PC-3 (cell line): ENCODE results near the gene USP48.

Source experiments
- EZH2phosphoT487 ChIP-seq: fragments of 300-600 bp; sonication (generic); IDR thresholded peaks from 2 replicates; pipeline ENCODE4 v1.6.1; 2018; ENCODE audit warnings: mild to moderate bottlenecking, antibody characterized with exemption, low read length, borderline replicate concordance
- TF ChIP-seq, protein P1 (sequence below): fragments of 300-600 bp; sonication (generic); conservative IDR thresholded peaks from 2 replicates; pipeline ENCODE4 v1.5.1; 2017; ENCODE audit warnings: antibody characterized with exemption, low read depth, mild to moderate bottlenecking, low read length

- no peak for TF ChIP-seq EZH2phosphoT487
- TF ChIP-seq, protein P1, sequence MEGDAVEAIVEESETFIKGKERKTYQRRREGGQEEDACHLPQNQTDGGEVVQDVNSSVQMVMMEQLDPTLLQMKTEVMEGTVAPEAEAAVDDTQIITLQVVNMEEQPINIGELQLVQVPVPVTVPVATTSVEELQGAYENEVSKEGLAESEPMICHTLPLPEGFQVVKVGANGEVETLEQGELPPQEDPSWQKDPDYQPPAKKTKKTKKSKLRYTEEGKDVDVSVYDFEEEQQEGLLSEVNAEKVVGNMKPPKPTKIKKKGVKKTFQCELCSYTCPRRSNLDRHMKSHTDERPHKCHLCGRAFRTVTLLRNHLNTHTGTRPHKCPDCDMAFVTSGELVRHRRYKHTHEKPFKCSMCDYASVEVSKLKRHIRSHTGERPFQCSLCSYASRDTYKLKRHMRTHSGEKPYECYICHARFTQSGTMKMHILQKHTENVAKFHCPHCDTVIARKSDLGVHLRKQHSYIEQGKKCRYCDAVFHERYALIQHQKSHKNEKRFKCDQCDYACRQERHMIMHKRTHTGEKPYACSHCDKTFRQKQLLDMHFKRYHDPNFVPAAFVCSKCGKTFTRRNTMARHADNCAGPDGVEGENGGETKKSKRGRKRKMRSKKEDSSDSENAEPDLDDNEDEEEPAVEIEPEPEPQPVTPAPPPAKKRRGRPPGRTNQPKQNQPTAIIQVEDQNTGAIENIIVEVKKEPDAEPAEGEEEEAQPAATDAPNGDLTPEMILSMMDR = no peak
Observed at GRCh38 chr1:21650400-21650799, 132.5 kb downstream of the USP48 start.
